ENCODE results near the gene PLAAT5.
"Not testable (repeated sequence)": the region's sequence is repeated elsewhere in the genome, so short reads cannot be mapped to it uniquely, and the experiment has no call there.

The PLAAT5 gene

GRCh38 chr11:63490551-63491239, at the start of gene PLAAT5:
Gene PLAAT5, minus strand, starts transcription at chr11:63491167. Its CDS starts 133 bp downstream, at chr11:63491034.
- DNase-seq = no peak

- DNase-seq = peak; percentile 31
Observed at GRCh38 chr11:63537293-63538101, 46.5 kb upstream of the PLAAT5 start.

- DNase-seq = peak; percentile 60
Observed at GRCh38 chr11:63536669-63537292, 45.8 kb upstream of the PLAAT5 start, which contains the start of gene PLAAT4. Gene PLAAT4, plus strand, starts transcription at chr11:63536808. Its CDS starts 61 bp downstream, at chr11:63536869.

GRCh38 chr11:63535734-63536133, 44.8 kb upstream of the PLAAT5 start:
- DNase-seq = peak; percentile 15

GRCh38 chr11:63534895-63535461, 44.0 kb upstream of the PLAAT5 start:
- no peak for DNase-seq

GRCh38 chr11:63534076-63534475, 43.1 kb upstream of the PLAAT5 start:
- DNase-seq = no peak

GRCh38 chr11:63532799-63533475, 42.0 kb upstream of the PLAAT5 start:
- no peak for DNase-seq

- no peak for DNase-seq
Observed at GRCh38 chr11:63532117-63532516, 41.1 kb upstream of the PLAAT5 start.

- DNase-seq = peak; percentile 86
Observed at GRCh38 chr11:63531074-63531792, 40.3 kb upstream of the PLAAT5 start.

GRCh38 chr11:63530021-63530420, 39.1 kb upstream of the PLAAT5 start:
- no peak for DNase-seq

GRCh38 chr11:63529373-63529772, 38.4 kb upstream of the PLAAT5 start:
- not testable (repeated sequence) for DNase-seq

GRCh38 chr11:63528729-63529278, 37.8 kb upstream of the PLAAT5 start:
- not testable (repeated sequence) for DNase-seq

- DNase-seq = not testable (repeated sequence)
Observed at GRCh38 chr11:63528156-63528555, 37.2 kb upstream of the PLAAT5 start.

- DNase-seq = no peak
Observed at GRCh38 chr11:63527667-63528066, 36.7 kb upstream of the PLAAT5 start.

- no peak for DNase-seq
Observed at GRCh38 chr11:63523151-63523550, 32.2 kb upstream of the PLAAT5 start.

- DNase-seq = no peak
Observed at GRCh38 chr11:63521896-63522295, 30.9 kb upstream of the PLAAT5 start.

GRCh38 chr11:63520606-63521170, 29.7 kb upstream of the PLAAT5 start:
- DNase-seq = no peak

GRCh38 chr11:63518548-63518947, 27.6 kb upstream of the PLAAT5 start:
- peak; percentile 70 for DNase-seq

GRCh38 chr11:63517156-63517555, 26.2 kb upstream of the PLAAT5 start:
- no peak for DNase-seq

GRCh38 chr11:63516109-63516508, 25.1 kb upstream of the PLAAT5 start:
- no peak for DNase-seq

GRCh38 chr11:63512816-63513215, 21.8 kb upstream of the PLAAT5 start:
- DNase-seq = no peak

All from EL (cell line).